Caco-2 (cell line): ENCODE results near the gene AGFG1. TPM values are rescaled to one million over a fixed set of nuclear protein-coding genes. Genes with fewer than 3 reads are reported as not detected.

Source experiments
- BruUV-seq: library from RNA; stranded (reverse); fragments of 400-500 nt; replicated peaks from 2 replicates; lab custom pipeline; 2021; lab: Mats Ljungman, UMichigan
- CTCF ChIA-PET: fragments of 300-600 bp; sonication (Branson Sonifier 250); formaldehyde crosslinking; loops from one replicate; lab custom pipeline; 2022; ENCODE audit warnings: antibody characterized with exemption; lab: Charles Lee
- POLR2A ChIA-PET: fragments of 300-600 bp; sonication (Branson Sonifier 250); formaldehyde crosslinking; loops from one replicate; lab custom pipeline; 2022; ENCODE audit warnings: antibody characterized with exemption; lab: Charles Lee
- DNase-seq, 2 experiments: peaks; one replicate each; pipeline versions ENCODE4 v3.0.0 to v3.0.0-alpha.2; 2020 to 2022
- H3K27me3 ChIP-seq: replicated peaks from 2 replicates; pipeline ENCODE4 v1.6.0; 2011; ENCODE audit warnings: low read length; ENCODE audit not compliant: control insufficient read depth, insufficient read depth
- H3K36me3 ChIP-seq: 2 replicates; pipeline ENCODE4 v1.5.1; 2011; ENCODE audit warnings: low read length; ENCODE audit not compliant: control insufficient read depth, insufficient read depth
- H3K4me1 ChIP-seq: fragments of 250-450 bp; sonication (Bioruptor Pico); 2 replicates; pipeline ENCODE4 v1.5.1; 2020; ENCODE audit warnings: mild to moderate bottlenecking
- H3K4me3 ChIP-seq: 2 replicates; pipeline ENCODE4 v1.5.1; 2011; ENCODE audit warnings: low read depth, mild to moderate bottlenecking, control low read depth, low read length
- H3K9me3 ChIP-seq: fragments of 250-450 bp; sonication (Bioruptor Pico); 2 replicates; pipeline ENCODE4 v1.5.1; 2020; ENCODE audit warnings: mild to moderate bottlenecking, moderate library complexity
- H3K27ac Mint-ChIP-seq: one replicate; pipeline ENCODE4 v1.8.0; 2022; ENCODE audit warnings: mixed read lengths; ENCODE audit not compliant: unreplicated experiment
- H3K27me3 Mint-ChIP-seq: one replicate; pipeline ENCODE4 v1.8.0; 2022; ENCODE audit warnings: mixed read lengths; ENCODE audit not compliant: insufficient read depth, unreplicated experiment
- H3K36me3 Mint-ChIP-seq: one replicate; pipeline ENCODE4 v1.8.0; 2022; ENCODE audit warnings: mild to moderate bottlenecking, mixed read lengths; ENCODE audit not compliant: insufficient read depth, unreplicated experiment
- H3K4me1 Mint-ChIP-seq: one replicate; pipeline ENCODE4 v1.8.0; 2022; ENCODE audit warnings: low read depth, mixed read lengths; ENCODE audit not compliant: unreplicated experiment
- H3K4me3 Mint-ChIP-seq: one replicate; pipeline ENCODE4 v1.8.0; 2022; ENCODE audit warnings: mild to moderate bottlenecking, moderate library complexity, mixed read lengths; ENCODE audit not compliant: unreplicated experiment
- H3K9me3 Mint-ChIP-seq: one replicate; pipeline ENCODE4 v1.8.0; 2022; ENCODE audit warnings: mixed read lengths; ENCODE audit not compliant: unreplicated experiment
- intact Hi-C: fragments of 100-400 bp; cut with micrococcal nuclease; formaldehyde crosslinking; loops from one replicate; pipeline ENCODE4 v1.10.0; 2022; ENCODE audit not compliant: unreplicated experiment
- total RNA-seq: library from RNA; stranded (reverse); gene quantifications from 2 replicates; pipeline ENCODE4 v1.2.3, GENCODE V29; 2022
- TF ChIP-seq, protein P1 (sequence below), 2 experiments: fragments of 200-600 bp in 1 of 2; IDR thresholded peaks; 1 replicate in 1 of 2; 2 replicates in 1 of 2; pipeline versions ENCODE4 v1.5.1 to v1.8.0; 2011 to 2022; ENCODE audit warnings: antibody characterized with exemption in 1 of 2, control low read depth in 1 of 2, inconsistent platforms in 1 of 2, low read depth in 1 of 2, low read length in 1 of 2, mild to moderate bottlenecking in 1 of 2, moderate library complexity in 1 of 2; ENCODE audit not compliant: insufficient read depth in 1 of 2, severe bottlenecking in 1 of 2, unreplicated experiment in 1 of 2

AGFG1 gene
- total RNA-seq, 1 experiment from 2014 or later, result 73.1 TPM

- no TSS peak for BruUV-seq
Measured at GRCh38 chr2:227509824-227510619, 38.1 kb downstream of the AGFG1 start.

GRCh38 chr2:227510620-227510958 lies 38.6 kb downstream of the AGFG1 start:
- intact Hi-C loops, result no loop called here
- H3K27me3 Mint-ChIP-seq, result no peaks in the 10 kb centered on the region
- Histone ChIP-seq H3K36me3 (no peaks in the 10 kb centered on the region), H3K4me1 (peaks cover 22% of the 10 kb centered on the region), H3K27me3 (no peaks in the 10 kb centered on the region), H3K4me3 (no peak overlapping the region), H3K9me3 (no peaks in the 10 kb centered on the region)
- peaks cover 22% of the 10 kb centered on the region for H3K36me3 Mint-ChIP-seq
- no peak for DNase-seq
- H3K4me1 Mint-ChIP-seq, result peaks cover 31% of the 10 kb centered on the region
- no TSS peak for BruUV-seq
- no peak overlapping the region for H3K4me3 Mint-ChIP-seq
- ChIA-PET CTCF (no interaction called here), POLR2A (no interaction called here)
- H3K9me3 Mint-ChIP-seq, result no peaks in the 10 kb centered on the region
- no peak overlapping the region for H3K27ac Mint-ChIP-seq
- TF ChIP-seq, protein P1, sequence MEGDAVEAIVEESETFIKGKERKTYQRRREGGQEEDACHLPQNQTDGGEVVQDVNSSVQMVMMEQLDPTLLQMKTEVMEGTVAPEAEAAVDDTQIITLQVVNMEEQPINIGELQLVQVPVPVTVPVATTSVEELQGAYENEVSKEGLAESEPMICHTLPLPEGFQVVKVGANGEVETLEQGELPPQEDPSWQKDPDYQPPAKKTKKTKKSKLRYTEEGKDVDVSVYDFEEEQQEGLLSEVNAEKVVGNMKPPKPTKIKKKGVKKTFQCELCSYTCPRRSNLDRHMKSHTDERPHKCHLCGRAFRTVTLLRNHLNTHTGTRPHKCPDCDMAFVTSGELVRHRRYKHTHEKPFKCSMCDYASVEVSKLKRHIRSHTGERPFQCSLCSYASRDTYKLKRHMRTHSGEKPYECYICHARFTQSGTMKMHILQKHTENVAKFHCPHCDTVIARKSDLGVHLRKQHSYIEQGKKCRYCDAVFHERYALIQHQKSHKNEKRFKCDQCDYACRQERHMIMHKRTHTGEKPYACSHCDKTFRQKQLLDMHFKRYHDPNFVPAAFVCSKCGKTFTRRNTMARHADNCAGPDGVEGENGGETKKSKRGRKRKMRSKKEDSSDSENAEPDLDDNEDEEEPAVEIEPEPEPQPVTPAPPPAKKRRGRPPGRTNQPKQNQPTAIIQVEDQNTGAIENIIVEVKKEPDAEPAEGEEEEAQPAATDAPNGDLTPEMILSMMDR (IDR thresholded peaks at IDR 0.05; ENCODE audit: insufficient read depth in 1 of 2, low read depth in 1 of 2, low read length in 1 of 2, severe bottlenecking in 1 of 2, unreplicated experiment in 1 of 2), result no peak

More at GRCh38 chr2:227509824-227510619, 38.1 kb downstream of the AGFG1 start:
- CTCF ChIA-PET, result no interaction called here
- H3K36me3 Mint-ChIP-seq, result peaks cover 19% of the 10 kb centered on the region
- H3K36me3 ChIP-seq, result no peaks in the 10 kb centered on the region
- no peaks in the 10 kb centered on the region for H3K9me3 Mint-ChIP-seq
- H3K27ac Mint-ChIP-seq, result no peak overlapping the region
- H3K27me3 ChIP-seq, result no peaks in the 10 kb centered on the region
- peaks cover 26% of the 10 kb centered on the region for H3K4me1 Mint-ChIP-seq
- H3K4me3 ChIP-seq, result no peak overlapping the region
- H3K27me3 Mint-ChIP-seq, result no peaks in the 10 kb centered on the region
- DNase-seq, result no peak
- no peaks in the 10 kb centered on the region for H3K9me3 ChIP-seq
- POLR2A ChIA-PET, result no interaction called here
- intact Hi-C loops, result no loop called here
- TF ChIP-seq, protein P1 (IDR thresholded peaks at IDR 0.05; ENCODE audit: insufficient read depth in 1 of 2, low read depth in 1 of 2, low read length in 1 of 2, severe bottlenecking in 1 of 2, unreplicated experiment in 1 of 2), result no peak
- peaks cover 22% of the 10 kb centered on the region for H3K4me1 ChIP-seq
- H3K4me3 Mint-ChIP-seq, result no peak overlapping the region

GRCh38 chr2:227511239-227511930 lies 39.4 kb downstream of the AGFG1 start:
- Histone ChIP-seq H3K4me3 (no peak overlapping the region), H3K9me3 (no peaks in the 10 kb centered on the region), H3K27me3 (no peaks in the 10 kb centered on the region), H3K4me1 (peaks cover 22% of the 10 kb centered on the region), H3K36me3 (no peaks in the 10 kb centered on the region)
- H3K4me1 Mint-ChIP-seq, result peaks cover 33% of the 10 kb centered on the region
- H3K4me3 Mint-ChIP-seq, result no peak overlapping the region
- no TSS peak for BruUV-seq
- ChIA-PET POLR2A (no interaction called here), CTCF (no interaction called here)
- peaks cover 22% of the 10 kb centered on the region for H3K36me3 Mint-ChIP-seq
- no peak for DNase-seq
- intact Hi-C loops, result no loop called here
- H3K9me3 Mint-ChIP-seq, result no peaks in the 10 kb centered on the region
- TF ChIP-seq, protein P1 (IDR thresholded peaks at IDR 0.05; ENCODE audit: insufficient read depth in 1 of 2, low read depth in 1 of 2, low read length in 1 of 2, severe bottlenecking in 1 of 2, unreplicated experiment in 1 of 2), result no peak
- no peaks in the 10 kb centered on the region for H3K27me3 Mint-ChIP-seq
- no peak overlapping the region for H3K27ac Mint-ChIP-seq
